H1 (cell line): ENCODE data around the gene MTMR1. TPM values are rescaled to one million over a fixed set of nuclear protein-coding genes. Genes with fewer than 3 reads are reported as not detected.

Experiments
- CTCF ChIA-PET: fragments of 300-600 bp; sonication (Branson Sonifier 250); formaldehyde crosslinking; loops from one replicate; lab custom pipeline; 2021; ENCODE audit not compliant: partially characterized antibody; lab: Charles Lee
- POLR2A ChIA-PET: fragments of 300-600 bp; sonication (Branson Sonifier 250); formaldehyde crosslinking; loops from one replicate; lab custom pipeline; 2021; ENCODE audit warnings: inconsistent platforms; ENCODE audit not compliant: partially characterized antibody; lab: Charles Lee
- DNase-seq, 2 experiments: peaks; one replicate each; pipeline versions ENCODE4 v3.0.0 to v3.0.0-alpha.2; 2010 to 2022; ENCODE audit warnings: low spot score in 2 of 2, low read depth in 1 of 2, mixed read lengths in 1 of 2
- FAIRE-seq: peaks from 2 replicates; lab custom pipeline; 2011; peaks lifted over from hg19 to GRCh38; lab: Jason Lieb, UNC
- H2AFZ ChIP-seq: 2 replicates; pipeline ENCODE4 v1.8.1; 2012; ENCODE audit warnings: low read length, inconsistent platforms
- H2AK5ac ChIP-seq: 2 replicates; pipeline ENCODE4 v1.6.1; 2013; ENCODE audit warnings: low read depth, low read length
- H2BK120ac ChIP-seq: replicated peaks from 2 replicates; pipeline ENCODE3; 2013; ENCODE audit warnings: low read depth, low read length, inconsistent platforms
- H2BK12ac ChIP-seq: 2 replicates; pipeline ENCODE4 v1.6.1; 2013; ENCODE audit warnings: low read depth, low read length
- H2BK15ac ChIP-seq: 2 replicates; pipeline ENCODE4 v1.6.1; 2013; ENCODE audit warnings: low read length
- H2BK20ac ChIP-seq: 2 replicates; pipeline ENCODE4 v1.6.1; 2013; ENCODE audit warnings: low read length
- H2BK5ac ChIP-seq: 2 replicates; pipeline ENCODE4 v1.6.1; 2013; ENCODE audit warnings: low read depth, low read length
- H3K14ac ChIP-seq: 2 replicates; pipeline ENCODE4 v1.6.1; 2013; ENCODE audit warnings: inconsistent platforms; ENCODE audit not compliant: insufficient read length
- H3K18ac ChIP-seq: 2 replicates; pipeline ENCODE4 v1.6.1; 2013; ENCODE audit warnings: low read length; ENCODE audit errors: extremely low read depth
- H3K23ac ChIP-seq: 2 replicates; pipeline ENCODE4 v1.6.1; 2013; ENCODE audit warnings: inconsistent platforms; ENCODE audit not compliant: insufficient read length
- H3K23me2 ChIP-seq: 2 replicates; pipeline ENCODE4 v1.6.1; 2013; ENCODE audit warnings: low read depth, low read length
- H3K27ac ChIP-seq: 2 replicates; pipeline ENCODE4 v1.6.1; 2011; ENCODE audit warnings: low read depth, low read length, inconsistent platforms
- H3K27me3 ChIP-seq, 4 experiments: replicated peaks in 1 of 4; 1 replicate in 1 of 4; 2 replicates in 3 of 4; pipeline versions ENCODE4 v1.6.1 to v1.8.1; 2011 to 2013; ENCODE audit warnings: low read length in 3 of 4, mild to moderate bottlenecking in 3 of 4, inconsistent platforms in 2 of 4, mixed read lengths in 2 of 4, moderate library complexity in 1 of 4; ENCODE audit not compliant: control insufficient read depth in 3 of 4, insufficient read depth in 3 of 4; ENCODE audit errors: extremely low read depth in 1 of 4
- H3K36me3 ChIP-seq, 4 experiments: 2 replicates each; pipeline versions ENCODE4 v1.6.1 to v1.8.1; 2011 to 2013; ENCODE audit warnings: mild to moderate bottlenecking in 4 of 4, low read length in 3 of 4, moderate library complexity in 2 of 4, control low read depth in 1 of 4, inconsistent platforms in 1 of 4; ENCODE audit not compliant: insufficient read depth in 4 of 4, control insufficient read depth in 2 of 4
- H3K4ac ChIP-seq: replicated peaks from 2 replicates; pipeline ENCODE3; 2013; ENCODE audit warnings: low read length, low read depth, mixed read lengths, inconsistent platforms; ENCODE audit not compliant: insufficient read length
- H3K4me1 ChIP-seq, 4 experiments: replicated peaks in 1 of 4; 1 replicate in 1 of 4; 2 replicates in 3 of 4; pipeline versions ENCODE4 v1.6.1 to v1.8.1; 2011 to 2013; ENCODE audit warnings: low read length in 3 of 4, inconsistent platforms in 2 of 4, mixed read lengths in 1 of 4; ENCODE audit not compliant: insufficient read depth in 4 of 4, control insufficient read depth in 3 of 4
- H3K4me2 ChIP-seq, 2 experiments: 2 replicates each; pipeline versions ENCODE4 v1.6.1 to v1.8.1; 2011 to 2013; ENCODE audit warnings: low read depth in 2 of 2, low read length in 2 of 2, control low read depth in 1 of 2, inconsistent platforms in 1 of 2, mild to moderate bottlenecking in 1 of 2; ENCODE audit not compliant: insufficient read depth in 1 of 2
- H3K4me3 ChIP-seq, 4 experiments: fragments of 200-600, 300-600 bp in 1 of 4; sonication (generic), shearing (Covaris generic), sonication (Bioruptor Twin) in 1 of 4; 2 replicates each; pipeline versions ENCODE4 v1.5.1 to v1.8.1; 2011 to 2016; ENCODE audit warnings: low read length in 4 of 4, low read depth in 3 of 4, control low read depth in 2 of 4, inconsistent platforms in 2 of 4, mild to moderate bottlenecking in 2 of 4, mixed read lengths in 1 of 4, moderate library complexity in 1 of 4; ENCODE audit not compliant: insufficient read depth in 2 of 4; ENCODE audit errors: extremely low read depth in 1 of 4
- H3K56ac ChIP-seq: replicated peaks from 2 replicates; pipeline ENCODE3; 2013; ENCODE audit warnings: low read depth, mild to moderate bottlenecking, mixed read lengths, low read length, inconsistent platforms; ENCODE audit not compliant: insufficient read length
- H3K79me1 ChIP-seq: 2 replicates; pipeline ENCODE4 v1.6.1; 2013; ENCODE audit warnings: low read depth, low read length, control low read depth
- H3K79me2 ChIP-seq, 2 experiments: 2 replicates each; pipeline versions ENCODE4 v1.6.1 to v1.8.1; 2012 to 2013; ENCODE audit warnings: low read length in 2 of 2, mild to moderate bottlenecking in 2 of 2, inconsistent platforms in 1 of 2; ENCODE audit not compliant: insufficient read depth in 2 of 2, control insufficient read depth in 1 of 2
- H3K9ac ChIP-seq, 4 experiments: replicated peaks in 1 of 4; 1 replicate in 1 of 4; 2 replicates in 3 of 4; pipeline versions ENCODE4 v1.6.1 to v1.8.1; 2011 to 2013; ENCODE audit warnings: low read depth in 3 of 4, low read length in 3 of 4, control low read depth in 2 of 4, mild to moderate bottlenecking in 2 of 4, moderate library complexity in 2 of 4, inconsistent platforms in 1 of 4; ENCODE audit errors: extremely low read depth in 1 of 4
- H3K9me3 ChIP-seq, 2 experiments: 2 replicates each; pipeline versions ENCODE4 v1.6.1 to v1.8.1; 2012 to 2013; ENCODE audit warnings: mild to moderate bottlenecking in 2 of 2, moderate library complexity in 2 of 2, control low read depth in 1 of 2, inconsistent platforms in 1 of 2, low read depth in 1 of 2, low read length in 1 of 2, mixed read lengths in 1 of 2; ENCODE audit not compliant: insufficient read depth in 2 of 2
- H4K20me1 ChIP-seq, 2 experiments: replicated peaks in 1 of 2; 2 replicates each; pipeline versions ENCODE3 to v1.8.1; 2011 to 2013; ENCODE audit warnings: inconsistent platforms in 2 of 2, low read length in 2 of 2, mild to moderate bottlenecking in 1 of 2; ENCODE audit not compliant: insufficient read depth in 2 of 2, control insufficient read depth in 1 of 2
- H4K5ac ChIP-seq: 2 replicates; pipeline ENCODE4 v1.6.1; 2013; ENCODE audit warnings: low read length, low read depth, mixed read lengths, inconsistent platforms; ENCODE audit not compliant: insufficient read length
- H4K8ac ChIP-seq: 2 replicates; pipeline ENCODE4 v1.8.0; 2013; ENCODE audit warnings: mild to moderate bottlenecking, moderate library complexity, low read length, inconsistent platforms; ENCODE audit not compliant: insufficient read depth; ENCODE audit errors: extremely low read depth
- H4K91ac ChIP-seq: replicated peaks from 2 replicates; pipeline ENCODE3; 2013; ENCODE audit warnings: low read length, mixed read lengths, inconsistent platforms; ENCODE audit not compliant: insufficient read length
- BRCA1 ChIP-seq: IDR thresholded peaks from 2 replicates; pipeline ENCODE4 v1.6.1; 2012; ENCODE audit warnings: low read depth, low read length, improper control_type of control experiment
- CHD2 ChIP-seq: IDR thresholded peaks from 2 replicates; pipeline ENCODE4 v1.6.1; 2012; ENCODE audit warnings: low read length, improper control_type of control experiment
- EP300 ChIP-seq, 2 experiments: IDR thresholded peaks; 1 replicate in 1 of 2; 2 replicates in 1 of 2; pipeline ENCODE4 v1.6.1; 2011 to 2012; ENCODE audit warnings: low read depth in 2 of 2, low read length in 2 of 2, mild to moderate bottlenecking in 2 of 2, borderline replicate concordance in 1 of 2, inconsistent platforms in 1 of 2, moderate library complexity in 1 of 2
- GABPA ChIP-seq: IDR thresholded peaks from 2 replicates; pipeline ENCODE4 v1.6.1; 2011; ENCODE audit warnings: mild to moderate bottlenecking, low read length, moderate library complexity, borderline replicate concordance; ENCODE audit not compliant: insufficient read depth
- JUND ChIP-seq: IDR thresholded peaks from 2 replicates; pipeline ENCODE4 v1.6.1; 2011; ENCODE audit warnings: mild to moderate bottlenecking, improper control_type of control experiment, low read length
- KDM5A ChIP-seq: fragments of 200-600 bp; IDR thresholded peaks from 2 replicates; pipeline ENCODE4 v1.7.1; 2012; ENCODE audit warnings: mild to moderate bottlenecking, low read length, inconsistent platforms, mixed read lengths
- MAFK ChIP-seq: IDR thresholded peaks from 2 replicates; pipeline ENCODE4 v1.6.1; 2012; ENCODE audit warnings: low read depth, mild to moderate bottlenecking, improper control_type of control experiment, low read length
- RNF2 ChIP-seq: fragments of 200-900, 300-1000 bp; sonication (generic); IDR thresholded peaks from 2 replicates; pipeline ENCODE4 v1.7.1; 2016; ENCODE audit warnings: borderline replicate concordance, low read depth, mild to moderate bottlenecking, antibody characterized with exemption, low read length; ENCODE audit not compliant: poor library complexity, severe bottlenecking; ENCODE audit errors: missing control alignments
- SIN3A ChIP-seq, 2 experiments: IDR thresholded peaks in 1 of 2; conservative IDR thresholded peaks in 1 of 2; 2 replicates each; pipeline ENCODE4 v1.6.1; 2011 to 2012; ENCODE audit warnings: low read length in 2 of 2, improper control_type of control experiment in 1 of 2, low read depth in 1 of 2, mild to moderate bottlenecking in 1 of 2
- SIX5 ChIP-seq: IDR thresholded peaks from 2 replicates; pipeline ENCODE4 v1.6.1; 2011; ENCODE audit warnings: mild to moderate bottlenecking, low read depth, low read length
- SP4 ChIP-seq: IDR thresholded peaks from 2 replicates; pipeline ENCODE4 v1.6.1; 2012; ENCODE audit warnings: low read length, inconsistent platforms
- TEAD4 ChIP-seq: IDR thresholded peaks from 2 replicates; pipeline ENCODE4 v1.6.1; 2012; ENCODE audit warnings: low read depth, low read length, inconsistent platforms, mixed read lengths
- WGBS, 2 experiments: shearing (Covaris generic) in 1 of 2; methylation state at CpG; one replicate each; pipeline versions ENCODE4 v1.1.6 to v1.1.7; 2013 to 2015; ENCODE audit warnings: low lambda C conversion rate in 2 of 2, mixed read lengths in 2 of 2, inconsistent platforms in 1 of 2, low coverage in 1 of 2, missing lambda C conversion rate in 1 of 2; ENCODE audit not compliant: insufficient replicate concordance in 2 of 2, insufficient coverage in 1 of 2, insufficient read length in 1 of 2; ENCODE audit errors: extremely low coverage in 1 of 2, missing lambda C conversion rate in 1 of 2; 5-methylcytosine and 5-hydroxymethylcytosine counted together
- polyA plus RNA-seq, 7 experiments: library from polyadenylated mRNA; depleted of rRNA in 3 of 7; stranded (reverse) in 5 of 7; unstranded in 2 of 7; fragments of >200 nt in 5 of 7; fragments of 200-250 nt in 2 of 7; gene quantifications; 1 replicate in 5 of 7; 2 replicates in 1 of 7; 4 replicates in 1 of 7; pipeline versions ENCODE4 v1.2.1 to v1.2.3, GENCODE V29; 2011 to 2013; ENCODE audit warnings: missing spikeins in 2 of 7, mixed read lengths in 2 of 7
- total RNA-seq: library from RNA; stranded (reverse); fragmentation: NEBNext Ultra II Directional; extraction: Animal tissue kit (Norgen Biotek cat#: 25700); gene quantifications from 2 replicates; pipeline ENCODE4 v1.2.1, GENCODE V29; 2021
- TF ChIP-seq, protein P1 (sequence below): IDR thresholded peaks from 2 replicates; pipeline ENCODE4 v1.6.1; 2011; ENCODE audit warnings: low read length, improper control_type of control experiment

The MTMR1 gene
- total and polyA plus RNA-seq, 2 of the 8 experiments (the other 6 are each of a cell fraction or from before 2014, with no cell fraction given) = 15.1 to 23.8 TPM

DNA sequence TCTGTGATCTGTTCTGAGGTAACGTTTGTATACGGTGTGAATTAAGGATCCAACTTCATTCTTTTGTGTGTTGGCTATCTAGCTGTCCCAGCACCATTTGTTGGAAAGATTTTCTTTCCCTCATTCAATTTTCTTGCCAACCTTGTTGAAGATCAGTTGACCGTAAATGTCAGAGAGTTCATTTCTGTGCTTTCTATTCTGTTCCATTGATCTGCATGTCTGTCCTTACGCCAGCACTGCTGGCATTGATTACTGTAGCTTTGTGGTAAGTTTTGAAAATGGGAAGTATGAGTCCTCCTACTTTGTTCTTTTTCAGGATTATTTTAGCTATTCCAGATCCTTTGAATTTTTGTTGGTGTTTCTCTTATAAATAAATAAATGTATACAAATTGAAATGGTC is 60.8 kb downstream of the MTMR1 start:
- H3K27ac ChIP-seq = no peak overlapping the region
- H3K36me3 ChIP-seq = peaks cover 0 to 4% (median under 1%) of the 10 kb centered on the region in 4 experiments; a peak in 3 of 8 replicates
- no peak overlapping the region for H4K5ac ChIP-seq
- FAIRE-seq (no peak), DNase-seq (no peak)
- POLR2A ChIA-PET = no interaction called here
- no peak overlapping the region for H3K9ac ChIP-seq
- H3K4me2 ChIP-seq = no peak overlapping the region
- H2AFZ ChIP-seq = no peak overlapping the region
- no peak overlapping the region for H2BK120ac ChIP-seq
- H3K79me1 ChIP-seq = no peaks in the 10 kb centered on the region
- H2BK5ac ChIP-seq = no peak overlapping the region
- H2AK5ac ChIP-seq = no peak overlapping the region
- no peak overlapping the region for H3K4me3 ChIP-seq
- no peak overlapping the region for H3K14ac ChIP-seq
- no peaks in the 10 kb centered on the region for H4K20me1 ChIP-seq
- CTCF ChIA-PET = interaction anchor here (0.7 kb wide), 1 partner anchor 13 kb away, joined by 3 read pairs; no protein-coding TSS in a partner anchor
- no peak overlapping the region for H4K91ac ChIP-seq
- H3K23ac ChIP-seq = no peak overlapping the region
- H3K9me3 ChIP-seq = no peaks in the 10 kb centered on the region
- no peak overlapping the region for H3K4ac ChIP-seq
- H2BK15ac ChIP-seq = no peak overlapping the region
- WGBS, 2 experiments = 91% methylated on average over 4 of the region's 4 CpGs; no CpG with 5 or more reads in 1 of the 2 experiments
- no peak overlapping the region for H3K56ac ChIP-seq
- H3K18ac ChIP-seq = no peak overlapping the region
- no peaks in the 10 kb centered on the region for H3K79me2 ChIP-seq
- no peak overlapping the region for H2BK20ac ChIP-seq
- H3K4me1 ChIP-seq = no peaks in the 10 kb centered on the region
- no peak overlapping the region for H4K8ac ChIP-seq
- H3K27me3 ChIP-seq = no peaks in the 10 kb centered on the region
- H3K23me2 ChIP-seq = no peaks in the 10 kb centered on the region
- H2BK12ac ChIP-seq = no peak overlapping the region
- no peak for TF ChIP-seq EP300 (IDR thresholded peaks at IDR 0.05; ENCODE audit: borderline replicate concordance in 1 of 2, low read depth in 2 of 2, low read length in 2 of 2)
- no peak for TF ChIP-seq KDM5A
- TF ChIP-seq GABPA = no peak
- TF ChIP-seq SIX5 = no peak
- no peak for TF ChIP-seq MAFK
- TF ChIP-seq SIN3A (conservative IDR thresholded peaks at IDR 0.05 in 1 of 2, IDR thresholded peaks at IDR 0.05 in 1 of 2; ENCODE audit: low read depth in 1 of 2, low read length in 2 of 2) = no peak
- TF ChIP-seq CHD2 = no peak
- TF ChIP-seq, protein P1, sequence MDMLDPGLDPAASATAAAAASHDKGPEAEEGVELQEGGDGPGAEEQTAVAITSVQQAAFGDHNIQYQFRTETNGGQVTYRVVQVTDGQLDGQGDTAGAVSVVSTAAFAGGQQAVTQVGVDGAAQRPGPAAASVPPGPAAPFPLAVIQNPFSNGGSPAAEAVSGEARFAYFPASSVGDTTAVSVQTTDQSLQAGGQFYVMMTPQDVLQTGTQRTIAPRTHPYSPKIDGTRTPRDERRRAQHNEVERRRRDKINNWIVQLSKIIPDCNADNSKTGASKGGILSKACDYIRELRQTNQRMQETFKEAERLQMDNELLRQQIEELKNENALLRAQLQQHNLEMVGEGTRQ = no peak
- no peak for TF ChIP-seq TEAD4
- no peak for TF ChIP-seq SP4
- no peak for TF ChIP-seq BRCA1
- TF ChIP-seq JUND = no peak
- TF ChIP-seq RNF2 = no peak
